HepG2 (cell line): ENCODE results near the gene COBLL1. TPM values are rescaled to one million over a fixed set of nuclear protein-coding genes. Genes with fewer than 3 reads are reported as not detected.

ENCODE experiments used
- CBX5 ChIP-seq: sonication (generic); formaldehyde crosslinking; IDR thresholded peaks from 2 replicates; pipeline ENCODE4 v1.4.0; 2020; ENCODE audit warnings: missing genetic modification reagents, borderline replicate concordance
- CCAR2 ChIP-seq: fragments of 200-400 bp; formaldehyde crosslinking; optimal IDR thresholded peaks from 2 replicates; pipeline ENCODE3; 2018; ENCODE audit warnings: low read depth, mild to moderate bottlenecking, low read length, moderate library complexity
- CTCF ChIP-seq: sonication (generic); formaldehyde crosslinking; IDR thresholded peaks from 2 replicates; pipeline ENCODE4 v1.5.0; 2020; ENCODE audit warnings: mild to moderate bottlenecking, missing genetic modification reagents, moderate library complexity
- FOSL1 ChIP-seq: sonication (generic); formaldehyde crosslinking; IDR thresholded peaks from 2 replicates; pipeline ENCODE4 v1.9.0; 2021; ENCODE audit warnings: missing genetic modification reagents, borderline replicate concordance
- GABPB1 ChIP-seq: IDR thresholded peaks from 2 replicates; pipeline ENCODE4 v1.6.1; 2016; ENCODE audit warnings: mild to moderate bottlenecking, missing genetic modification reagents, moderate library complexity, missing compliant biosample characterization
- MTERF4 ChIP-seq: sonication (generic); formaldehyde crosslinking; IDR thresholded peaks from 2 replicates; pipeline ENCODE4 v1.8.0; 2023; ENCODE audit warnings: mild to moderate bottlenecking, missing genetic modification reagents
- PHF21A ChIP-seq: sonication (generic); formaldehyde crosslinking; IDR thresholded peaks from 2 replicates; pipeline ENCODE4 v1.5.0; 2020; ENCODE audit warnings: mild to moderate bottlenecking, missing genetic modification reagents
- RERE ChIP-seq: IDR thresholded peaks from 2 replicates; pipeline ENCODE4 v1.6.1; 2016; ENCODE audit warnings: low read depth, missing genetic modification reagents, missing compliant biosample characterization
- SAP130 ChIP-seq: IDR thresholded peaks from 2 replicates; pipeline ENCODE4 v1.6.1; 2016; ENCODE audit warnings: low read depth
- TFAP4 ChIP-seq: sonication (generic); IDR thresholded peaks from 2 replicates; pipeline ENCODE4 v1.6.1; 2016; ENCODE audit warnings: low read depth, borderline replicate concordance
- ZBTB26 ChIP-seq: IDR thresholded peaks from 2 replicates; pipeline ENCODE4 v1.6.1; 2016; ENCODE audit warnings: missing compliant biosample characterization, missing genetic modification reagents, borderline replicate concordance
- ZBTB38 ChIP-seq: sonication (generic); formaldehyde crosslinking; IDR thresholded peaks from 2 replicates; pipeline ENCODE4 v1.5.1; 2020; ENCODE audit warnings: mild to moderate bottlenecking, missing genetic modification reagents
- ZFX ChIP-seq: sonication (generic); formaldehyde crosslinking; IDR thresholded peaks from 2 replicates; pipeline ENCODE4 v1.4.0; 2020; ENCODE audit warnings: mild to moderate bottlenecking, low read depth, missing genetic modification reagents, moderate library complexity
- ZFY ChIP-seq: sonication (generic); formaldehyde crosslinking; IDR thresholded peaks from 2 replicates; pipeline ENCODE4 v1.4.0; 2020; ENCODE audit warnings: missing genetic modification reagents
- ZNF720 ChIP-seq: sonication (generic); formaldehyde crosslinking; IDR thresholded peaks from 2 replicates; pipeline ENCODE4 v1.4.0; 2020; ENCODE audit warnings: missing genetic modification reagents
- ZNF891 ChIP-seq: sonication (generic); formaldehyde crosslinking; IDR thresholded peaks from 2 replicates; pipeline ENCODE4 v1.5.0; 2020; ENCODE audit warnings: mild to moderate bottlenecking, missing genetic modification reagents
- polyA plus RNA-seq, 8 experiments: library from polyadenylated mRNA; depleted of rRNA in 3 of 8; stranded (reverse) in 7 of 8; unstranded in 1 of 8; fragments of >200 nt; fragmentation: Illumina TruSeq in 4 of 8; extraction: Trizol in 4 of 8; gene quantifications; 2 replicates each; pipeline versions ENCODE4 v1.2.1 to v1.2.3, GENCODE V29; 2011 to 2016; ENCODE audit warnings: low read depth in 4 of 8, missing spikeins in 1 of 8, mixed read lengths in 1 of 8; ENCODE audit not compliant: insufficient read depth in 1 of 8
- total RNA-seq, 5 experiments: library from RNA; depleted of rRNA; stranded (reverse); fragments of >200 nt; fragmentation: Illumina TruSeq; extraction: Trizol; gene quantifications; 2 replicates each; pipeline ENCODE4 v1.2.3, GENCODE V29; 2016; ENCODE audit warnings: low read depth in 1 of 5

The COBLL1 gene
- total and polyA plus RNA-seq, 2 of the 13 experiments (the other 11 are each of a cell fraction or from before 2014, with no cell fraction given) = 32.6 to 86.8 TPM

- TF ChIP-seq TFAP4 = peak; percentile 71; the same call in 1 of the 2 replicates
- 0 out of 2 replicates have a peak, but pooled peaks have one; percentile 17 for TF ChIP-seq FOSL1 (CRISPR knock-in tag)
- 0 out of 2 replicates have a peak, but pooled peaks have one; percentile 67 for TF ChIP-seq ZNF891
- TF ChIP-seq RERE (CRISPR knock-in tag) = 0 out of 2 replicates have a peak, but pooled peaks have one; percentile 23
- peak; percentile 61 for TF ChIP-seq GABPB1
- TF ChIP-seq ZFY = peak; percentile 73
- TF ChIP-seq CTCF (CRISPR knock-in tag) = peak; percentile 98
- TF ChIP-seq ZBTB26 (CRISPR knock-in tag) = peak; percentile 60; the same call in 1 of the 2 replicates
- TF ChIP-seq SAP130 = peak; percentile 84; the same call in 1 of the 2 replicates
- TF ChIP-seq CCAR2 = no peak
- peak; percentile 89 for TF ChIP-seq ZBTB38 (CRISPR knock-in tag)
- 0 out of 2 replicates have a peak, but pooled peaks have one; percentile 23 for TF ChIP-seq MTERF4 (CRISPR knock-in tag)
- TF ChIP-seq PHF21A (CRISPR knock-in tag) = no peak; the same call in 1 of the 2 replicates
- peak; percentile 87; the same call in 1 of the 2 replicates for TF ChIP-seq CBX5
- no peak for TF ChIP-seq ZNF720 (CRISPR knock-in tag)
- TF ChIP-seq ZFX (CRISPR knock-in tag) = peak; percentile 79
These were observed at the start of gene COBLL1 (continued) for GRCh38 chr2:164841719-164842623.
